ENCODE results near the gene CCDC15.

Gene CCDC15

DNA sequence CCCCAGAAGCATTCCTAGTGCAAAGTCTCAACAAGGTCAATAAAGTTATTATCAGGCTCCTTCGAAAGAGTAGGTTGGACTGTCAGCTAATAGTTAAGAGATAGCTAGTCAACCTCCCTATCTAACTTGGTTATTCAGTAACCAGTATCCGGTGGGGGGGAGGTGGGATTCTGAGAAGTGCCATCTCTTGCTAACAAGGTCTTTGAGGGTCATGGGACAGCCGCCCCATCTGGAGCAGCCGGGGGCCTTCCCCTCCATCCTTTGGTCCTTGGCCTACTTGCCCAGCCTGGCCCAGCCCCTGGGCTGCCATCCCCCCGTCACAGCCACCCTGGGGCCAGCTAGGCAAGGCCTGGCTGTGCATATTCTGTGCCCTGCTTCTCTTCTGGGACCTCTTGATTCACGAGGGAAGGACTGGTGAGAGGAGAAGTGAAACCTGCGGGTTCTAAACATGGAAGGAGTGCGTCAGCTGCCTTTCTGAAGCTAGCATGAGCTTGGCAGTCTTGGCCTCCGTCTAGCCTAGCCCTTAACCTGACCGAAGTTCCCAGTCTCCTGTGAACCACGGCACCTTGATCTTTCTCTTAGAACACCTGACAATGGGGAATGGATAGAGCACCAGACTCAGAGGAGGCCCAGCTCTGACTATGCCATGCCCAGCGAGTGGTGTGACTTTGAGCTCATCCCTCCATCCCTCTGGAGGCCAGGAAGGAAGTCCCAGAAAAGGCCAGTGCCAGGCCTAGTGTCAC lies 118.4 kb downstream of the CCDC15 start:
- Mint-ChIP-seq H3K4me3 (no peak overlapping the region), H3K9me3 (no peaks in the 10 kb centered on the region), H3K27ac (no peak overlapping the region), H3K4me1 (peaks cover 18% of the 10 kb centered on the region), H3K27me3 (peaks cover 33% of the 10 kb centered on the region), H3K36me3 (no peaks in the 10 kb centered on the region)
- CTCF ChIA-PET, result interaction anchor here (0.6 to 1.2 kb wide), 3 partner anchors 57 to 354 kb away, joined by 3 read pairs; no protein-coding TSS in a partner anchor
- DNase-seq, result no peak

DNA sequence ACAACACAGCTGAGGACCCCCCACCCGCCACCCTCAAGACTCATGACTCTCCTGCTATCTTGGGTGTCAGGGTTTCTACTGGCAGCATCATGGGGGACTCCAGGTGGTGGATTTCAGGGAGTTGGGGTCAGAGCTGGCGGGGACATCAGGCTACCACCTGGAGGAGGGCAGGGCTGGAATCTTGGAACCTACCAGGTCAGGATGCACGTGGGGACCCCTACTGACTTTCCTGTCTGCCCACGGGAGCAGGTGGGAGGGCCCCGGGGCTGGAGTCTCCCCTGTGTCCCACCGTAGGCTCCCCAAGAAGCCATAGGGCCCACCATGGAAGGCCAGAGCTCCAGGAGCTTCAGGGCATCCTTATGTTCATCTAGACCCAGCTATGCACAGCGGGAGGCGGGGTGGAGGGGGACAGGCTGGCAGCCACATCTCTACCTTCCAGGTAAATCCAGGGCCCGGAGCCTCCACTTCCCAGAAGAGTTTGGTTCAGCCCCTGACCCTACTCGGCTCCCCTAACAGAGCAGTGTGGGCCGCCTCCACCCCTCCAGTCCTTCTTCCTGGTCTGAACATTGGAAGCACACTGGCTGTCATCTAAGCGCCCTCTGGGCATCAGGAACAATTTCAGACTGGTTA lies 119.1 kb downstream of the CCDC15 start:
- Mint-ChIP-seq H3K9me3 (no peaks in the 10 kb centered on the region), H3K27ac (no peak overlapping the region), H3K4me3 (no peak overlapping the region), H3K4me1 (peaks cover 18% of the 10 kb centered on the region), H3K36me3 (no peaks in the 10 kb centered on the region), H3K27me3 (peaks cover 30% of the 10 kb centered on the region)
- CTCF ChIA-PET, result interaction anchor here (0.6 to 1.2 kb wide), 2 partner anchors 68 to 353 kb away, joined by 3 read pairs; no protein-coding TSS in a partner anchor
- no peak for DNase-seq

DNA sequence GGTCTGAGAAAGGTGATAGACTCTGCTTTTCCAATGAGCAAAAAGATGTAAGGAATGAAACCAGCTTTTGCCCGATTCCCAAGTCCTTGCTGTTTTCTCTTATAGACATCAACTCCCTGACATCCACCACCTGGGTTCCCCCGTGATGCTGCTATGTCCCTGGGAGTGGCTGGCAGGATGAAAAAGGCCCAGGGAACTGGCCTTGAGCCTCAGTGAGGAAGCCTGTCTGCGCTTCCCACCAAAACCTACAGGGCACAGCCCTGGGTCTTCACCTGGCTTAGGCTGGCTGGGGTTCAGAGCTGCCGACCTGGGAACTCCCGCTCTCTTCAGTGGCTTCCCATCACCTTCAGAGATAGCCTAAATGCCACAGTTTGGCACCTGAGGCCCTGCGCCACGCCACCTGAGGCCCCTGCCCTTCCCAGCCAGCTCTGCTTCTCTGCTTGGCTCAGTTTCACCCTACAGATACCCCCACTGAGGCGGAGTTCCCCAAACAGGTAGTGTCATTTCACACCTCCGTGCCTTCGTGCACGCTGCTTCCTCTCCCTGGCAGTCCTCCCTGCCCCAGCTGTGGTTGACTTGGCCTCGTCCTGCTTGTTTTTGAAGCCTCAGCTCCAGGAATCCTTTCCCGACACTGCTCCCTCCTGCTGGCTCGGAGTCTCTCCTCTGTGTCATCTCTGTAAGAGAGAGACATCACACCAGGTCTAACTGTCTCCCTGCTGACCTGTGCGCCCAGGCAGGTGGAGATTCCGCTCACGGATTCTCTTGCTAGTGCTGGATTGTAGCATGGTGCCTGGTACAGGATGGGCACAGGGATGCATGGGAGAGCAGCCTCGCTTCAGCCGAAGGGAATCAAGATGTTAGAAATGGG lies 119.8 kb downstream of the CCDC15 start:
- CTCF ChIA-PET, result interaction anchor here (1.2 kb wide), 1 partner anchor 67 kb away, joined by 3 read pairs; no protein-coding TSS in a partner anchor
- DNase-seq, result no peak
- H3K36me3 Mint-ChIP-seq, result no peaks in the 10 kb centered on the region
- H3K27me3 Mint-ChIP-seq, result peaks cover 29% of the 10 kb centered on the region
- no peak overlapping the region for H3K4me3 Mint-ChIP-seq
- H3K9me3 Mint-ChIP-seq, result no peaks in the 10 kb centered on the region
- peaks cover 18% of the 10 kb centered on the region for H3K4me1 Mint-ChIP-seq
- no peak overlapping the region for H3K27ac Mint-ChIP-seq

DNA sequence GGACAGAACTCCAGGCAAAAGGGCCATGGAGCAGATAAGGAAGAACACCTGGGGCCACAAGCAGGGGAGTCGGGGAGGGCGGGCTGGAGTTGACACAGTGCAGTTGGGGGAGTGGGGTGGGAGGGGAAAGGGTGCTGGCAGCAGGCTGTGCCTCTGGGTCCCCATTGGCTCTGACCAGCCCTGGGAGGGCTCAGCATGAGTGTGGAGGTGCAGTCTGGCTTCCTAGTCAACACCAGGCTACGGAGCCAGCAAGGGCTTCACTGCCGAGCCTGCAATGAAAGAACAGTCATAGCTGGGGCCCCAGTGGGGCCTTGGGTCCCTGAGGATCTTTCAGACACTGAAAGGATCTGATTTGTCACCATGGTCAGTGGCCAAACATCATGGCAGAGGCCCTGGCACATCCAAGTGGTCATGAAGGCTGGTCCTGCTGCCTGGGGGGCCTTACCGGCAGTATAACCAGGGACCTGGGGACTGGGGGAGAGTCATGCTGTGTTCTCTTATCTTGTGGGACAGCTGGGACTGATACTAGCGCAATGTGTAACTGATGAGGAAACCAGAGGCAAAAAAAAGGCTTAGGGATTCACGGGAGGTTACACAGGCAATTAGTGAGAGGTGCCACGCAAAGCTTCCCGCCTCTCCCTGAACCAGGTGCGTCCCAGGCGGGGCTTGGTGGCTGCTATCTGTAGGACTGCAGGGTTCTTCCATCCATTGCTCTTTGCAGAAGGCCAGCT lies 120.7 kb downstream of the CCDC15 start:
- CTCF ChIA-PET, result no interaction called here
- Mint-ChIP-seq H3K4me1 (peaks cover 18% of the 10 kb centered on the region), H3K27me3 (peaks cover 27% of the 10 kb centered on the region), H3K36me3 (no peaks in the 10 kb centered on the region), H3K27ac (no peak overlapping the region), H3K4me3 (no peak overlapping the region), H3K9me3 (no peaks in the 10 kb centered on the region)
- no peak for DNase-seq

DNA sequence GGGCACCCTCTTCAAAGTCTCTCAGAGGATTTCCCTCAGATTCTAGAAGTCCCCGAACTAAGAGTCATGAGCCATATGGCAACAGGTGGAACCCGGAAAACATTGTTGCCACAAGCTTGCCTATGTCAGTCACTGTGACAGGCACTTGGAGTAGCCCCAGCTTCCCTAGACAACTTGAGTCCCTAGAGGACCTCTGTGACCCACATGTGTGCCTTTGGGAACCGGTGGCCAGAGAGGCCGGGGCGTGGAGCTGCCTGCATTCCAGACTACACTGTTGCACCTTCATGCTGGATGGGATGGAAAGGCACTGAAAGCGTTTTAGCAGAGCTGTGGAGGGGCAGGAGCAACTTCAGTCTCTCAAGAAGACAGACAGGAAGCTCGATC lies 121.2 kb downstream of the CCDC15 start:
- H3K9me3 Mint-ChIP-seq, result no peaks in the 10 kb centered on the region
- H3K4me3 Mint-ChIP-seq, result no peak overlapping the region
- H3K4me1 Mint-ChIP-seq, result peaks cover 13% of the 10 kb centered on the region
- H3K36me3 Mint-ChIP-seq, result no peaks in the 10 kb centered on the region
- H3K27ac Mint-ChIP-seq, result no peak overlapping the region
- CTCF ChIA-PET, result no interaction called here
- DNase-seq, result no peak
- H3K27me3 Mint-ChIP-seq, result peaks cover 22% of the 10 kb centered on the region

DNA sequence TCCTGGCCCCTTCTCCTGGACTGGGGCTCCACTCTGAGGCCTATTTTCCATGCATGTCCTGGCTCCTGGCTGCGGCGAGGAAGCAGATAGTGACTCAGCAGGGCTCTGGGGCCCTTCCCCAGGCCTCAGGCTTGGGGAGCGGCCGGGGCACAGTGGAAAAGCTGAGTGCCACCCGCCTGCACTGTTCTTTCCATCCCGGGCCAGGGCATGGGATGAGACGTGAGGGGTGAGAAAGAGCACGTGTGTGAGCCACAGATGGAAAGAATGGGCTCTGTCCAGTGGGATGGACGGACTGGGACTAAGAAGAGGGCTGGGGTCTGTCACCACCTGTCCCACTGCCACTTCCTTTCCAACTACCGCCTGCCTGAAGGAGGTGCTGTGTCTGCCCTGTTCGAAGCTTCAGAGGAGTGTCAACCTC lies 121.9 kb downstream of the CCDC15 start:
- CTCF ChIA-PET, result no interaction called here
- Mint-ChIP-seq H3K4me1 (peaks cover 6% of the 10 kb centered on the region), H3K9me3 (no peaks in the 10 kb centered on the region), H3K27me3 (peaks cover 17% of the 10 kb centered on the region), H3K27ac (no peak overlapping the region), H3K36me3 (no peaks in the 10 kb centered on the region), H3K4me3 (no peak overlapping the region)
- no peak for DNase-seq

DNA sequence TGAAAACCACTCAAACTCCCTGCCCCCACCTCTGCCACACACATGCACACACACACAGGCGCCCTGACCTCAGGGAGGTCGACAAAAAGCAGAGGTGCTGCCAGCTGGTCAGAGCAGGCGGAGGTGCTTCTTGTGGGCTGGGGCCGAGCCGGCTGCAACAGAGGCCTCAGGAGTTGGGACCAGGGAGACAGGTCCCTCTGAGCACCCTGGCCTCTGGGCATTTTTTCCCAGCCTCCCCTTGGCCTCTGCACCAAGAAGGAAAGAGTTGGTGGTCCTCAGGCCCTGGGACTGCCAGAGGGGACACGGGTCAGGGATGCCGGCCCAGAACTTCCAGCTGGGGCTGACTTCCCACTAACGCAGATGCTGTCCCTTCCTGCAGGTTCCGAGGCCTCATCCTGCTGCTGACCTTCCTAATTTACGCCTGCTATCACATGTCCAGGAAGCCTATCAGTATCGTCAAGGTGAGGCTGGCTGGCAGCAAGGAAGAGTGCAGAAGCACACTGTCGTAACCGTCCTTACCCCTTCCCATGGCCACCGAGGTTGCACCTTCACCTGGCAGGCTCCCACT lies 122.5 kb downstream of the CCDC15 start:
- Mint-ChIP-seq H3K4me3 (no peak overlapping the region), H3K4me1 (peaks cover under 1% of the 10 kb centered on the region), H3K9me3 (no peaks in the 10 kb centered on the region), H3K27me3 (peaks cover 12% of the 10 kb centered on the region), H3K36me3 (no peaks in the 10 kb centered on the region), H3K27ac (no peak overlapping the region)
- CTCF ChIA-PET, result no interaction called here
- no peak for DNase-seq

DNA sequence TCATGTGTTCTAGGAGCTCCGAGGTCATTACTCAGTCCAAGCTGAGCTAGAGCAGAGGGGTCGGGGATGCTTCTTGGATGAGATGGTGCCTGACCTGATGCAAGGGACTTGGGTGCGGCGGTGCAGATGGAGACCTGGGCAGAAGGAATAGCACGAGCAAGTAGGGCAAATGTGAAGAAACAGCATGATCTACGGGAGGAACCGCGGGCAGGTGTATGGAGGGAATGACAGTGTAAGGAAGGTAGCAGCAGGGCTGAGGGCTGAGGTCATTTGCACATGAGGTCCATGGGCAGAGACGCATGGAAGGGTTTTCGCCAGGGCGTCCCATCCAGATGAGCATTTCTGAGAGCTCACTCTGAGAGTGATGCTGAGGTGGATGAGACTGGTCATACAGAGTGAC lies 124.0 kb downstream of the CCDC15 start:
- no peaks in the 10 kb centered on the region for H3K36me3 Mint-ChIP-seq
- no peak overlapping the region for H3K4me3 Mint-ChIP-seq
- CTCF ChIA-PET, result interaction anchor here (0.9 kb wide), 1 partner anchor 66 kb away, joined by 4 read pairs; no protein-coding TSS in a partner anchor
- H3K4me1 Mint-ChIP-seq, result no peaks in the 10 kb centered on the region
- no peaks in the 10 kb centered on the region for H3K9me3 Mint-ChIP-seq
- no peak for DNase-seq
- no peak overlapping the region for H3K27ac Mint-ChIP-seq
- H3K27me3 Mint-ChIP-seq, result peaks cover 14% of the 10 kb centered on the region

DNA sequence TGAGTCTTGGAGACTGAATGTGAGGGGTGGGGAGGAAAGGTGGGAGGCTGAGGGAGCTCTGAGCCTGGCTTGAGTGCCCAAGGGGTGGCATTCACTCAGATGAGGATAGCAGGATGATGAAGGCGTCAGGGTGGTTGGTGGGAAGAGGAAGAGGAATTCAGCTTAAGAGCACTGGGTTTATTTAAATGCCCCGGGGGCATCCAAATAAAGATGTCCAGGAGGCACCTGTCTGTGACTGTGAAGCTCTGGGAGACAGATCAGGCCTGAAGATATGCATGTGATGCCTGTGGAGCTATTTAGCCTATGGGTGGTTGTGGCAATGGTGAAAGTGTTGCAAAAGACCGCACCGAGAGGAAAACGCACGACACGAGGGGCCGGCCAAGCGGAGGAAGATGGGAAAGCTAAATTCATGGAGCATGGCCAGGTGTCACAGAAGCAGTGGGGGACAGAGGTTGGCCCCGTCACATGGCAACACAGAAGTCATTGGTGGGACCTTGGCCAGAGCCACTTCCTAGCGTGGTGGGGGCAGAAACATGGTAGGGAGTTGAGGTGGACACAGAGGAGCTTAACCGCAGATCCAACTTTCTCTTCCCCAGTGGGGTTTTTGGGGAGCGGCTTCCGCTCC lies 124.6 kb downstream of the CCDC15 start:
- Mint-ChIP-seq H3K9me3 (no peaks in the 10 kb centered on the region), H3K4me3 (no peak overlapping the region), H3K36me3 (no peaks in the 10 kb centered on the region), H3K27me3 (peaks cover 14% of the 10 kb centered on the region), H3K4me1 (no peaks in the 10 kb centered on the region), H3K27ac (no peak overlapping the region)
- DNase-seq, result no peak
- CTCF ChIA-PET, result interaction anchor here (0.9 kb wide), 1 partner anchor 65 kb away, joined by 4 read pairs; no protein-coding TSS in a partner anchor

DNA sequence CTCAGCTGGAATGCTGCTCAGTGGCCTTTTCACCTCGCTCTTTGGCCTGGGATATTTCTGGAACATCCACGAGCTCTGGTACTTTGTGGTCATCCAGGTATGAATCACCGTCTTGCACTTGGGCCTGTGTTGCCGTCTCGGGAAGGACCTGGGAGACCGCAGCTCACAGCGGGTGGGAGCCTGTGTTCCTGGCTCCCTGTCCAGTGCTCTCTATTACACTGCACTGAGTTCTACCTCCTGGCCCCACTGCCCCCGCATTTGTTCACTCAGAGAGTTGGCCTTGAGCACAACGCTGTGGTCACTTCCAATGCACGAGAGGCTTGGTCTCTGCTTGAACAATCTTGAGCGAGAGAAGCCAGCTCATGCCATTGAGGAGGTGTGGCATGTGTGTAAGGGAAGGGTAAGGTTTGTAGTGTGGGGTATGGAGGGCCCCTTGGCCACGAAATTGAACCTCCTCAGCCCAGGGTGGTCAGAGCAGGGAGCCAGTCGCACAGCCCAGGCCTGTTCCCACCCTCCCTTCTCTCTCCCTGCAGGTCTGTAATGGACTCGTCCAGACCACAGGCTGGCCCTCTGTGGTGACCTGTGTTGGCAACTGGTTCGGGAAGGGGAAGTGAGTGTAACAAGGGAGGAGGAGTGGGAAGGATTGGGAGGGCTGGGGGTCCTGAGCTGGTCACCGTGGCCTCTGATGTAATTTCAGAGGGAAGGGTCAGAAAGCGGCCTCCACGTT lies 125.3 kb downstream of the CCDC15 start:
- CTCF ChIA-PET, result no interaction called here
- no peak for DNase-seq
- Mint-ChIP-seq H3K9me3 (no peaks in the 10 kb centered on the region), H3K36me3 (no peaks in the 10 kb centered on the region), H3K27me3 (peaks cover 10% of the 10 kb centered on the region), H3K27ac (no peak overlapping the region), H3K4me3 (no peak overlapping the region), H3K4me1 (no peaks in the 10 kb centered on the region)

DNA sequence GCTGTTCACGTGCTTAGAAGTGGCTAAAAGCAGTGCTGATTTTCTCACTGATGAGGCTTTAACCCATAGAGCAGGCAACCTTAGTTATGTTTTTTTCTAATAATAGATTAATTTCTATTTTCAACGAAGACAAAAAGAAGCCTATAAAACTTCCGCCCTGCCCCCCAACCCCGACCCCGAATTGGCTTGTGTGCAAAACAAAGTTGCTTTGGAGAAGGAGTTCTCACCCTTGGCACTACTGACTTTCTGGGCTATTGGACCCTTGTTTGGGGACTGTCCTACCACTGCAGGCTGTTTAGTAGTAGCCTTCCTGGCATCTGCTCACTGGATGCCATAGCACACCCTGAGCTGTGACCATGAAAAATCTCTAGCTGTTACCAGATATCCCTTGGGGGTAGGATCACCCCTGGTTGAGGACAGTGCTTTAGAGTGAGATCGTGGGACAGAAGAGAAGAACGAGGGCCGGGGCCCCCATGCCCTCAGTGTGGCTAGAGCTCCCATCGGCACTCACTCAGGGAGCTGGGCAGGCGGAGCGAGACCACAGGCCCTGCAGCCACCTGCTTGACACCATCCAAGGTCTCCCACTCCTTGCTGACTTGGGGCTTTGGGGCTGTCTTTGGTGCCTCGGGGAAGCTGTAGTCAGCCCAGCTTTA lies 126.0 kb downstream of the CCDC15 start:
- no peak overlapping the region for H3K27ac Mint-ChIP-seq
- peaks cover 7% of the 10 kb centered on the region for H3K27me3 Mint-ChIP-seq
- H3K4me1 Mint-ChIP-seq, result no peaks in the 10 kb centered on the region
- no peak for DNase-seq
- CTCF ChIA-PET, result no interaction called here
- H3K36me3 Mint-ChIP-seq, result no peaks in the 10 kb centered on the region
- H3K9me3 Mint-ChIP-seq, result no peaks in the 10 kb centered on the region
- H3K4me3 Mint-ChIP-seq, result no peak overlapping the region

DNA sequence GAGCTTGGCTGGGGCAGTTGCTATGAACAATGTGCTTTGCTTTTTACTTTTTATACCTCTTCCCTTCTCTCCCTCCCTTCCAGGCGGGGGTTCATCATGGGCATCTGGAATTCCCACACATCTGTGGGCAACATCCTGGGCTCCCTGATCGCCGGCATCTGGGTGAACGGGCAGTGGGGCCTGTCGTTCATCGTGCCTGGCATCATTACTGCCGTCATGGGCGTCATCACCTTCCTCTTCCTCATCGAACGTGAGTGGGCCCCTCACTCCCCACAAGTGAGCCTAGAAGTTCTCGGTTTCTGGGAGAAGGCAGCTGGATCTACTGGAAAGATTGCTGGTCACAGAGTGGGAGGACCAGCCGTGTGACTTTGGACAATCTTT lies 126.5 kb downstream of the CCDC15 start:
- Mint-ChIP-seq H3K36me3 (no peaks in the 10 kb centered on the region), H3K9me3 (no peaks in the 10 kb centered on the region), H3K27ac (no peak overlapping the region), H3K4me3 (no peak overlapping the region), H3K27me3 (peaks cover 7% of the 10 kb centered on the region), H3K4me1 (no peaks in the 10 kb centered on the region)
- CTCF ChIA-PET, result no interaction called here
- no peak for DNase-seq
